ENCODE results near the gene SULT1C3.

DNA sequence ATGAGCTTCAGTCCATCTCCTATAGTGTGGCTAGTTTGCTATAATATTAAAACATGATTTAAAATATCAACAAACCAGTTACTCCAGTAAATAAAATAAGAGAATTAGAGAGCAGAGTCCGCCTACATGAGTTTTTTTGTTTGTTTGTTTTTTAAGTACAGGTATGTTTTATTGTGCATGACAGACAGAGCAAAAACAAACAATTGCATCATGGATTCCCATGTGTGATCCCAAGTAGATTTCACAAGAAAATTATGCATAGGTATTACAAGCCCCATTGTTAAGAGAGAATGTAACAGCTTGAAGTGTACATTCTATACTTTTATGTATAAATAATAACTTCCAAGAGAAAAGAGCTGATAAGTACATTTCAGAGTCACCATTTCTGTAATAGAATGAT, 21.0 kb downstream of the SULT1C3 start:
- TF ChIP-seq, protein P1, sequence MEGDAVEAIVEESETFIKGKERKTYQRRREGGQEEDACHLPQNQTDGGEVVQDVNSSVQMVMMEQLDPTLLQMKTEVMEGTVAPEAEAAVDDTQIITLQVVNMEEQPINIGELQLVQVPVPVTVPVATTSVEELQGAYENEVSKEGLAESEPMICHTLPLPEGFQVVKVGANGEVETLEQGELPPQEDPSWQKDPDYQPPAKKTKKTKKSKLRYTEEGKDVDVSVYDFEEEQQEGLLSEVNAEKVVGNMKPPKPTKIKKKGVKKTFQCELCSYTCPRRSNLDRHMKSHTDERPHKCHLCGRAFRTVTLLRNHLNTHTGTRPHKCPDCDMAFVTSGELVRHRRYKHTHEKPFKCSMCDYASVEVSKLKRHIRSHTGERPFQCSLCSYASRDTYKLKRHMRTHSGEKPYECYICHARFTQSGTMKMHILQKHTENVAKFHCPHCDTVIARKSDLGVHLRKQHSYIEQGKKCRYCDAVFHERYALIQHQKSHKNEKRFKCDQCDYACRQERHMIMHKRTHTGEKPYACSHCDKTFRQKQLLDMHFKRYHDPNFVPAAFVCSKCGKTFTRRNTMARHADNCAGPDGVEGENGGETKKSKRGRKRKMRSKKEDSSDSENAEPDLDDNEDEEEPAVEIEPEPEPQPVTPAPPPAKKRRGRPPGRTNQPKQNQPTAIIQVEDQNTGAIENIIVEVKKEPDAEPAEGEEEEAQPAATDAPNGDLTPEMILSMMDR (IDR thresholded peaks at IDR 0.05) = no peak
- no peak for TF ChIP-seq POLR2A (IDR thresholded peaks at IDR 0.05)

Measured in testis (tissue), 2 donors.